ENCODE data around the gene NHLRC2.

NHLRC2 gene

GRCh38 chr10:113954409-113954808, 99.9 kb downstream of the NHLRC2 start:
- no peak overlapping the region for H3K56ac ChIP-seq (ENCODE audit: low read length)
- no peak overlapping the region for H2AK5ac ChIP-seq (ENCODE audit: low read length)
- WGBS (ENCODE audit: extremely low coverage, insufficient coverage, low lambda C conversion rate): no CpG with 5 or more reads among the region's 1 CpG
- H3K27me3 ChIP-seq (ENCODE audit: insufficient read depth, low read length, poor library complexity): no peaks in the 10 kb centered on the region
- H3K4ac ChIP-seq (ENCODE audit: low read depth, low read length): no peak overlapping the region
- no peak for DNase-seq
- H3K79me1 ChIP-seq (ENCODE audit: low read length): no peaks in the 10 kb centered on the region
- H3K79me2 ChIP-seq (ENCODE audit: control insufficient read depth, insufficient read depth, low read length): no peaks in the 10 kb centered on the region
- H3K4me3 ChIP-seq (ENCODE audit: low read length): no peak overlapping the region
- H2BK5ac ChIP-seq (ENCODE audit: low read length): no peak overlapping the region
- H2BK120ac ChIP-seq (ENCODE audit: low read depth, low read length): no peak overlapping the region
- no peaks in the 10 kb centered on the region for H3K4me1 ChIP-seq (ENCODE audit: control insufficient read depth, low read depth, low read length)
- no peak overlapping the region for H3K18ac ChIP-seq (ENCODE audit: low read length)
- H3K23ac ChIP-seq (ENCODE audit: low read length): no peak overlapping the region
- H4K5ac ChIP-seq (ENCODE audit: low read length): no peak overlapping the region
- no peak overlapping the region for H2BK15ac ChIP-seq (replicated peaks; ENCODE audit: low read depth)
- H3K27ac ChIP-seq (ENCODE audit: low read depth, low read length): no peak overlapping the region
- no peak overlapping the region for H4K8ac ChIP-seq (ENCODE audit: low read depth, low read length)
- H3K36me3 ChIP-seq (ENCODE audit: control insufficient read depth, insufficient read depth, low read length): no peaks in the 10 kb centered on the region
- no peak overlapping the region for H3K4me2 ChIP-seq (ENCODE audit: low read length)
- H3K9ac ChIP-seq (ENCODE audit: low read length): no peak overlapping the region

DNA sequence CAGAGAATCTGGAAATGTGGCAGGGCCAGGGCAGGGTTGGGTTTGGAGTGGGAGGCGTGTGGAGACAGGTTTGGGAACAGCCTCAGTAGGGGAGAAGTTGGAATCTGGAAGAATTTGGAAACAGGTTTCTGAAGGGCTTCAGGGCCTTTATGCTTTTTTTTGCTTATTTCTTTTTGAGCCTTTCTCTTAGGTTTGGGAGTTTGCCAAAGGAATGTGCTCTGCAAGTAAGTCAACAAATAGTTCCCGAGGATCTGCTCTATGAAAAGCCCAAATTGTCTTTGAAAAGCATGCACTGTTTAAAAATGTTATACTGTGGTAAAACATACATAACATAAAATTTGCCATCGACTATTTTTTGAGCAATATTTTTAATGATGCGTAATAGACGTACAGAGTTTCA, 102.6 kb downstream of the NHLRC2 start:
- H3K23ac ChIP-seq (ENCODE audit: low read length): no peak overlapping the region
- H2BK120ac ChIP-seq (ENCODE audit: low read depth, low read length): no peak overlapping the region
- H3K56ac ChIP-seq (ENCODE audit: low read length): no peak overlapping the region
- H3K27ac ChIP-seq (ENCODE audit: low read depth, low read length): no peak overlapping the region
- H4K5ac ChIP-seq (ENCODE audit: low read length): no peak overlapping the region
- no peak overlapping the region for H3K9ac ChIP-seq (ENCODE audit: low read length)
- H3K4me3 ChIP-seq (ENCODE audit: low read length): no peak overlapping the region
- H3K36me3 ChIP-seq (ENCODE audit: control insufficient read depth, insufficient read depth, low read length): no peaks in the 10 kb centered on the region
- no peak overlapping the region for H2BK15ac ChIP-seq (replicated peaks; ENCODE audit: low read depth)
- H2BK5ac ChIP-seq (ENCODE audit: low read length): no peak overlapping the region
- no peaks in the 10 kb centered on the region for H3K27me3 ChIP-seq (ENCODE audit: insufficient read depth, low read length, poor library complexity)
- no peaks in the 10 kb centered on the region for H3K79me1 ChIP-seq (ENCODE audit: low read length)
- no peaks in the 10 kb centered on the region for H3K79me2 ChIP-seq (ENCODE audit: control insufficient read depth, insufficient read depth, low read length)
- H3K4ac ChIP-seq (ENCODE audit: low read depth, low read length): no peak overlapping the region
- H2AK5ac ChIP-seq (ENCODE audit: low read length): no peak overlapping the region
- DNase-seq: no peak
- no peak overlapping the region for H3K18ac ChIP-seq (ENCODE audit: low read length)
- no peak overlapping the region for H3K4me2 ChIP-seq (ENCODE audit: low read length)
- peaks cover 3% of the 10 kb centered on the region for H3K4me1 ChIP-seq (ENCODE audit: control insufficient read depth, low read depth, low read length)
- no CpG with 5 or more reads among the region's 5 CpGs for WGBS (ENCODE audit: extremely low coverage, insufficient coverage, low lambda C conversion rate)
- H4K8ac ChIP-seq (ENCODE audit: low read depth, low read length): no peak overlapping the region

DNA sequence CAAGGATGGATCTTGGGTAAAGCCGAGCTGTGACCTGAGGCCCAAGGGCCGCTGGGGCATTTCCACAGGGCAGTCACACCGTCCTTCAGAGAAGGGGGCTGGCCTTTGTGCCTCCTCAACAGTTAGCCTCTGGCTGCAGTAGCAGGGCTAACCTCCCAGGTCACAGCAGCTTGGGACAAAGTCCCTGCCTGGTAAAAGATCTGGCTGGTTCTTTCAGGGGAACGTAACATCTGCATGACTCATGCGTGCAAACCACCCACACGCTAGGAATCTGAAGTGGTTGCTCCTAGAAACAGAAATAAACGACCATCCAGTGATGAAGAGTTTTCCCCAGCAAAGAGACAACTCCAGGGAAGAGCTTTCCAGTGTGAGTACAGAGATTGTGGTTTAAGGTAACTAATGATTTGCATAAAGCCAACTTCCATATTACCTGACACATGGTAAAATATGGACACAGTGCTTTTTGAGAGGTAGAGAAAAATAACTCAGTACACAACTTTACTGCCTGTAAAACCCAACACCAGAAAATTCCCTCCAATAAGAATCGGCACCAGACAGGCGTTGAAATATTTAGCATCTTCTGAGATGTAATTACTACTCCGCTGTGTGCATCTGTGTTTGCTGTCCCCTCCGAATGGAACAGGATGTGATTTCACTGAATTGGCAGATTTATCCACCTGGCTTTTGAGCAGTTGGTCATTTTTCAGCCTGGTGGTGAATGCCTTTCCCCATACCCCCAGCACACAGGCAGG, 104.3 kb downstream of the NHLRC2 start:
- peak; percentile 75 for DNase-seq

DNA sequence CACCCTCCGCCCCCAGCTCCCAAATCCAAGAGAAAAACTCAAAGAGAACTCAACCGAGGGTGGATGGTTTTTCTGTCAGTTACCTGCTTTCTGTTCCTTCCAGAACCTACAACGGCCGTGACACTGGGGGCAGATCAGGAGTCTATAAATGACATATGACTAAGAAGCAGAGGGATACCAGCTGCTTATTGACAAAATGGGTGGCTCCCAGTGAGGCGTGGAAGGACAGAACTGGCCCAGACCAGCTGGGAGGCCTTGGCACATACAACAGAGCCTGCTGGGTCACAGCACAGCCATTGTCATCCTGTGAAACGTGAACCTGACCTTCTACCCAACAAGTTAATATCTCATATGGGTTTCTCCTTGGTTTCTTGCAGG, 104.9 kb downstream of the NHLRC2 start:
- Histone ChIP-seq H3K27ac (ENCODE audit: low read depth, low read length) (no peak overlapping the region), H4K8ac (ENCODE audit: low read depth, low read length) (no peak overlapping the region), H2BK5ac (ENCODE audit: low read length) (no peak overlapping the region), H2BK15ac (replicated peaks; ENCODE audit: low read depth) (no peak overlapping the region), H3K27me3 (ENCODE audit: insufficient read depth, low read length, poor library complexity) (no peaks in the 10 kb centered on the region), H3K4me1 (ENCODE audit: control insufficient read depth, low read depth, low read length) (peaks cover 3% of the 10 kb centered on the region), H3K23ac (ENCODE audit: low read length) (no peak overlapping the region), H3K4me3 (ENCODE audit: low read length) (no peak overlapping the region), H4K5ac (ENCODE audit: low read length) (no peak overlapping the region), H3K18ac (ENCODE audit: low read length) (no peak overlapping the region), H2AK5ac (ENCODE audit: low read length) (no peak overlapping the region), H3K79me2 (ENCODE audit: control insufficient read depth, insufficient read depth, low read length) (no peaks in the 10 kb centered on the region), H3K36me3 (ENCODE audit: control insufficient read depth, insufficient read depth, low read length) (no peaks in the 10 kb centered on the region), H3K9ac (ENCODE audit: low read length) (no peak overlapping the region), H3K79me1 (ENCODE audit: low read length) (no peaks in the 10 kb centered on the region), H3K4ac (ENCODE audit: low read depth, low read length) (no peak overlapping the region), H3K4me2 (ENCODE audit: low read length) (no peak overlapping the region), H2BK120ac (ENCODE audit: low read depth, low read length) (no peak overlapping the region), H3K56ac (ENCODE audit: low read length) (no peak overlapping the region)
- WGBS (ENCODE audit: extremely low coverage, insufficient coverage, low lambda C conversion rate): no CpG with 5 or more reads among the region's 6 CpGs
- no peak for DNase-seq

More for the DNA sequence above, 104.3 kb downstream of the NHLRC2 start:
- no peak overlapping the region for H4K5ac ChIP-seq (ENCODE audit: low read length)
- no peak overlapping the region for H3K4me3 ChIP-seq (ENCODE audit: low read length)
- H2AK5ac ChIP-seq (ENCODE audit: low read length): no peak overlapping the region
- H3K56ac ChIP-seq (ENCODE audit: low read length): no peak overlapping the region
- no peak overlapping the region for H2BK15ac ChIP-seq (replicated peaks; ENCODE audit: low read depth)
- H2BK5ac ChIP-seq (ENCODE audit: low read length): no peak overlapping the region
- H3K27ac ChIP-seq (ENCODE audit: low read depth, low read length): no peak overlapping the region
- H3K27me3 ChIP-seq (ENCODE audit: insufficient read depth, low read length, poor library complexity): no peaks in the 10 kb centered on the region
- H2BK120ac ChIP-seq (ENCODE audit: low read depth, low read length): no peak overlapping the region
- no peaks in the 10 kb centered on the region for H3K79me1 ChIP-seq (ENCODE audit: low read length)
- H3K79me2 ChIP-seq (ENCODE audit: control insufficient read depth, insufficient read depth, low read length): no peaks in the 10 kb centered on the region
- H3K23ac ChIP-seq (ENCODE audit: low read length): no peak overlapping the region
- H3K36me3 ChIP-seq (ENCODE audit: control insufficient read depth, insufficient read depth, low read length): no peaks in the 10 kb centered on the region
- H3K4ac ChIP-seq (ENCODE audit: low read depth, low read length): no peak overlapping the region
- no peak overlapping the region for H3K4me2 ChIP-seq (ENCODE audit: low read length)
- H3K18ac ChIP-seq (ENCODE audit: low read length): no peak overlapping the region
- no peak overlapping the region for H4K8ac ChIP-seq (ENCODE audit: low read depth, low read length)
- no CpG with 5 or more reads among the region's 11 CpGs for WGBS (ENCODE audit: extremely low coverage, insufficient coverage, low lambda C conversion rate)
- no peak overlapping the region for H3K9ac ChIP-seq (ENCODE audit: low read length)
- peaks cover 3% of the 10 kb centered on the region for H3K4me1 ChIP-seq (ENCODE audit: control insufficient read depth, low read depth, low read length)

GRCh38 chr10:113960617-113961181, 106.2 kb downstream of the NHLRC2 start:
- no peak overlapping the region for H2BK15ac ChIP-seq (replicated peaks; ENCODE audit: low read depth)
- no peak overlapping the region for H3K56ac ChIP-seq (ENCODE audit: low read length)
- WGBS (ENCODE audit: extremely low coverage, insufficient coverage, low lambda C conversion rate): no CpG with 5 or more reads among the region's 11 CpGs
- H2BK5ac ChIP-seq (ENCODE audit: low read length): no peak overlapping the region
- H3K27me3 ChIP-seq (ENCODE audit: insufficient read depth, low read length, poor library complexity): no peaks in the 10 kb centered on the region
- DNase-seq: peak; percentile 94
- no peak overlapping the region for H3K9ac ChIP-seq (ENCODE audit: low read length)
- no peak overlapping the region for H2AK5ac ChIP-seq (ENCODE audit: low read length)
- no peak overlapping the region for H3K4me3 ChIP-seq (ENCODE audit: low read length)
- H3K27ac ChIP-seq (ENCODE audit: low read depth, low read length): no peak overlapping the region
- no peaks in the 10 kb centered on the region for H3K79me1 ChIP-seq (ENCODE audit: low read length)
- no peak overlapping the region for H4K8ac ChIP-seq (ENCODE audit: low read depth, low read length)
- H3K4ac ChIP-seq (ENCODE audit: low read depth, low read length): no peak overlapping the region
- no peak overlapping the region for H3K4me2 ChIP-seq (ENCODE audit: low read length)
- no peaks in the 10 kb centered on the region for H3K79me2 ChIP-seq (ENCODE audit: control insufficient read depth, insufficient read depth, low read length)
- no peaks in the 10 kb centered on the region for H3K36me3 ChIP-seq (ENCODE audit: control insufficient read depth, insufficient read depth, low read length)
- H3K23ac ChIP-seq (ENCODE audit: low read length): no peak overlapping the region
- no peak overlapping the region for H4K5ac ChIP-seq (ENCODE audit: low read length)
- no peak overlapping the region for H2BK120ac ChIP-seq (ENCODE audit: low read depth, low read length)
- no peak overlapping the region for H3K18ac ChIP-seq (ENCODE audit: low read length)
- H3K4me1 ChIP-seq (ENCODE audit: control insufficient read depth, low read depth, low read length): peaks cover 3% of the 10 kb centered on the region
